HG03571 (cell line): ENCODE measurements around the gene AGMO.

Source experiments
- ATAC-seq: cut with Tn5 transposase; IDR thresholded peaks from one replicate; pipeline ENCODE4 v1.9.1; 2021; ENCODE audit not compliant: unreplicated experiment

The AGMO gene

DNA sequence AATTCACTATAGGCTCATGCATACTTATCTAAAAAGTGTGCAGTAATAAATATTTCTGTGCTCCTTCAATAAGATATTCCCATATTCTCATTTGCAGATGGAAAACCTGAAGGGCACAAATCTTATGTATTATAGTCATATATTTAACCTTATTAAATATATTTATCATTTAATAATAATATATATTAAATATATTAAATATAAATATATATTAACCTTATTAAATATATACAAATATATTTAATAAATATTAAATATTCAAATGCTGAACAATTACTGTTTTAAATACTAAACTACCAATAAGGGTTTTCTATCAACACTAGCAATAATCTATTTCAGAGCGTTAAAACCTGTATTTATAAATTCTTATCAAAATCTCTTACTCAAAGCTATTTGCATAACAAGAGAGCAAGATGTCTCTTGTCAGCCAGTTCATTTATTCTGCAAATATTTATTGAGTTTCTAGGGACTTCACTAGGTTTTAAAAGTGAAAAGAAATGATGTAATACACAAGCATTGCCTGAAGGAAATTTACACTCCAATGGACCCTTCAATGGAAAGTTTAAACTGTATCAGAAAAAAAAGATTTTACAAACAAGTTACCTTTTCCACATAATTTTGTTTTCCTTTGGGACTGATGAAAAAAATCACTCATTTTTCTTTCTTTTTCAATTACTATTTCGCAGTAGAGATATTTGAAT, 159.2 kb downstream of the AGMO start:
- no peak for ATAC-seq

DNA sequence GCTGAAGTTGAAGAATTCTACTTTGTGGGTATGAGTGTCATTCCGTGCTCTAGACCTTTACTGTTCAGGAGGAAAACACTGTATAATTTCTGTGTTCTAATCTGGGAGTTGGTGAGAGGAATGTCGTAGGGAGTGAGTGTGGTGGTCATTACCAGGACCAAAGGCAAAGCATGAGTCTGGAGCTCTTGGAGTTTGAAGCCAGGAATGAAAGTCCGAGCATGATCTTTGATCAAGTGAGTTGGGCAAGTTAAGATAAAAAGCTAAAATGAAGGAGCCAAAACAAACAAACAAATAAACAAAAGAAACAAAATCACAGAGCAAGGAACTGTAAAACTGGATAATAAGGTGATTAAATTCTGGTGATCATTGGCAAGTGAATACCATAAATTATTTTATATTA, 161.4 kb downstream of the AGMO start:
- no peak for ATAC-seq

DNA sequence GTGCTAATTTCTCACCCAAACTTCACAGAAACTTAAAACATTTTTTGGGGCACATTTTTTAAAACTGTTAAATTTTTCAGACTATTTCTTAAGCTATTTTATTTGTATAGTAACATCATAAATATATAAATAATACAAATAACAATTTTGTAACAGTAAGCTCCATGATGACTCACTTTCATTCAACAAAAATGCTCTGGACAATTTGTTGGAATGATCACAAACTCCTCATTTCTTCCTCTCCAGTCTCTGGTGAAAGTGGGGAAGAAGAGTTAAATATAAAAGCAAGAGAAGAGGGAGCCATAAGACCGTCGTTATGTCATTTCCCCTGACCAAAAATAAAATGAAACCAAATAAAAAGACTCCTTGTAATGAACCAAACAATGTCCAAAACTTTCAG, 162.4 kb downstream of the AGMO start:
- ATAC-seq: no peak

DNA sequence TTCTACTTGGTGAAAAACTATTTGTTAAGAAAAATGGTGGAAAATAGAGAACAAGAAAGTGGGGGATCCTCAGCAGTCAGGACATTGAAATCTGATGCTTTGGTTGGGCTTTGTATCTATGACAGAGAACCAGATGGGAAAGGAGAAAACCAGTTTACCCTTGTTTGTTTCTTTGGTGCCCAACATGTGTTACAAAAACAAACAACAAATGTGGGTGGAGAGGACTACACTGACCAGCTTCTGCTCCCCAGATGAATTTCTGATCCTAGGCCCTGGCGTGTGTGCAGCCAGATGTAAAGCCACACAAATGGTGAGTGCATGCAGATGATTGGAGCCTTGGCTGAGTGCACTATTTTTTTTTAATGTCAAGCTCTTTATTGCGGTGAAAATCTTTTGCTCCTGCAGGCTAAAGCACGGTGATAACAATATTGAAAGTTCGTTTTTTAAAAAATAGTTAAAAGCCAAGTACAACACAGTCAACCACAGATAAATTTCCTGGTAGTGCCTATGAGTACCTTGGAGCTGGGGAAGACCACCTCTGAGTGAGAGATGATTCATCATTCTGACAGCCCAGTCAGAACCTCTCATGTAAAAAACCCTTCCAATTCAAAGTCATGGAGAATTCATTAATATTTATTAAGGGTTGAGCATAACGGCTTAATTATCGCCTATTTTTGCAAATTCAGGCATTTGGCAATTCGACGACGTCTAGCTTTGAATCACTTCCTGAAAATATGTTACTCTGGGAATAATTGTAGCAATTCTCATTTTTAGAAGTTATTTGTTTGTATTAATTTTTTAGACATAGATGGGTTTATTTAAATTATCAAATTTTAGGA, 163.7 kb downstream of the AGMO start:
- no peak for ATAC-seq

DNA sequence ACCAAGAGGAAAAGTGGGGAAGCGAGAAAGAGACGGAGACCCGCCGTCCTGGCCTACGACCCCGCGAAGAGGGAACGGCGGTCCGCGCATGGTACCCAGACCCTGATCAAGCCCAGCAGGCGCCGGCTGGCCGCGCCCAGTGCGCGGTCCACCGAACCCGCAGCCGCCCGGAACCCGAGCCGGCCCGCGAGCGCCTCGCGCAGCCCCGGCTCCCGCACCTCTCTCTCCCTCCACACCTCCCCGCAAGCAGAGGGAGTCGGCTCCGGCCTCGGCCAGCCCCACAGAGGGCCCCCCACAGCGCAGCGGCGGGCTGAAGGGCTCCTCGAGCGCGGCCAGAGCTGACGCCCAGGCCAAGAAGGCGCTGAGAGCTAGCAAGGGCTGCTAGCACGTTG, 164.7 kb downstream of the AGMO start:
- no peak for ATAC-seq

DNA sequence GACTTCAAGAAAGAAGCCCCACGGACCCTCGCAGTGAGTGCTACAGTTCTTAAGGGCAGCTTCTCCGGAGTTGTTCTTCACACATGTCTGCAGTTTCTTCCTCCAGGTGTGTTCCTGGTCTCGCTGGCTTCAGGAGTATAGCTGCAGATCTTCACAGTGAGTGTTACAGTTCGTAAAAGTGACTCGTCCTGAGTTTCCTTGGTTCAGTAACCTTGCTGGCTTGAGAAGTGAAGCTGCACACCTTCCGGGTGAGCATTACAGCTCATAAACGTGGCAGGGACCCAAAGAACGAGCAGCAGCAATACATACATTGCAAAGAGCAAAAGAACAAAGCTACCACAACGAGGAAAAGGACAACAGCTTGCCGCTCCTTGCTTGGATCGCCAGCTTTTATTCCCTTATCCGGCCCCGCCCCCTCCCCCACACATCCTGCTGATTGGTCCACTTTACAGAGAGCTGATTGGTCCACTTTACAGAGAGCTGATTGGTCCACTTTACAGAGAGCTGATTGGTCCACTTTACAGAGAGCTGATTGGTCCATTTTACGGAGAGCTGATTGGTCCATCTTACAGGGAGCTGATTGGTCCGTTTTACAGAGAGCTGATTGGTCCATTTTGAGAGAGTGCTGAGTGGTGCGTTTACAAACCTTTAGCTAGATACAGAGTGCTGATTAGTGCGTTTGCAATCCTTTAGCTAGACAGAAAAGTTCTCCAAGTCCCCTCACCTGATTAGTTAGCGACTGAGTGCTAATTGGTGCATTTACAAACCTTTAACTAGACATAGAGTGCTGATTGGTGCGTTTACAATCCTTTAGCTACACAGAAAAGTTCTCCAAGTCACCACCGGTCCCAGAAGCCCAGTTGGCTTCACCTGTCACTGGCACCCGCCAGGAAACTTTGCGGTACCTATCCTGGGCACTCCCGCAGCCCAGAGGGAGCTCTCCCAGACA, 165.3 kb downstream of the AGMO start:
- no peak for ATAC-seq

DNA sequence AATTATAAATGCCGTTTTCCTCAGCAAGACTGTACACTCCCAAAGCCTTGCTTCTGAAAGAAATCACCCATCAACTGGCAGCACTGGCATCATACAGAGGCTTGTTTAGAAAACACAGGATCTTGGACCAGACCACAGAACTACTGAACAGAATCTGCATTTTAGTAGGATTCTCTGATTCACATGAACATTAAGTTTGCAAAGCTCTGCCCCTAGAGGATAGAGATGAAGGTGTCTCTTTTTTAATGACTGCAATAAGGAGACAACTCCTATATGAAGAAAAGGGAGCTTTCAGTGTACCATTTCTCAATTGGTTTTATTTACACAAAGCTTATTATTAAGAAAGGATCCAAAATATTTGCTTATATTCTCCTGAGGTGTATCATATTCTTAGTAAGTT, 172.7 kb downstream of the AGMO start:
- ATAC-seq: no peak

DNA sequence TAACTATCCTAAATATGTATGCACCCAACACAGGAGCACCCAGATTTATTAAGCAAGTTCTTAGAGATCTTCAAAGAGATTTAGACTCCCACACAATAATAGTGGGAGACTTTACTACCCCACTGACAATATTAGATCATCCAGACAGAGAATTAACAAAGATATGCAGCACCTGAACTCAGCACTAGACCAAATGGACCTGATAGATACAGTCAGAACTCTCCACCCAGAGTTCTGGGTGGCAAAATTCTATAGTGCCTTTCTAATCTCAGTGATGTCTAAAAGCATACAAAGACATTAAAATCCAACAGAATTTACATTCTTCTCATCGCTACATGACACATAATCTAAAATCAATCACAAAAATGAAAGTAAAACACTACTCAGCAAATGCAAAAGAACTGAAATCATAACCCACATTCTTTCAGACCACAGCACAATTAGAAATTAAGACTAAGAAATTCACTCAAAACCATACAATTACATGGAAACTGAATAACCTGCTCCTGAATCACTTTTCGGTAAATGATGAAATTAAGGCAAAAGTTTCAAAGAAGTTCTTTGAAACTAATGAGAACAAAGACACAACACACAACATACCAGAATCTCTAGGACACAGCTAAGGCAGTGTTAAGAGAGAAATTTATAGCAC, 183.2 kb downstream of the AGMO start:
- ATAC-seq: no peak

DNA sequence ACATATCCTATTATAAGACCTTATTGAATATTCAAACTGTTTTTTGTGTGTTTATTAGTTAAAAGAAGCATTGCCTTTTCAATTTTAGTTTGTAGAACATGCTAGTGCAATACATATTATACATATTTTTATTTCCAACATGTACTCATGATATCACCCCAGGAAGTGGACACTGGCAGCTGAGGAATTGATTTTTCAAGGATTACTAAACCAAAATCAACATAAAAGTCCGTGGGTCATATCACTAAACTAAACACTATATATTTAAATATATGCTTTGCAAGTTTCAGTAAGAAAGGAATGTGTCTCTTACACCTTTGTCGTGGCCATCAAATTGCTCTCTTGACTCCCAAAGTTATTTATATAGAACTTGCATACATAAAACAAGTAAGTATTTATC, 185.2 kb downstream of the AGMO start:
- no peak for ATAC-seq

DNA sequence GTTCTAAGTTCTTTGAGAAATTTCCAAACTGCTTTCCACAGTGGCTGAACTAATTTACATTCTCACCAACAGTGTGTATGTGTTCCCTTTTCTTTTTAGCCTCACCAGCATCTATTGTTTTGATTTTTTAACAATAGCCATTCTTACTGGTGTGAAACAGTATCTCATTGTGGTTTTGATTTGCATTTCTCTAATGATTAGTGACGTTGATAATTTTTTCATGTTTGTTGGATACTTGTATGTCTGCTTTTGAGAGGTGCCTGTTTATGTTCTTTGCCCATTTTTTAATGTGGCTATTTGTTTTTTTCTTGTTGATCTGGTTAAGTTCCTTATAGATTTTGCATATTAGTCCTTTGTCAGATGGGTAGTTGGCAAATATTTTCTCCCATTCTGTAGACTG, 191.4 kb downstream of the AGMO start:
- ATAC-seq: no peak

DNA sequence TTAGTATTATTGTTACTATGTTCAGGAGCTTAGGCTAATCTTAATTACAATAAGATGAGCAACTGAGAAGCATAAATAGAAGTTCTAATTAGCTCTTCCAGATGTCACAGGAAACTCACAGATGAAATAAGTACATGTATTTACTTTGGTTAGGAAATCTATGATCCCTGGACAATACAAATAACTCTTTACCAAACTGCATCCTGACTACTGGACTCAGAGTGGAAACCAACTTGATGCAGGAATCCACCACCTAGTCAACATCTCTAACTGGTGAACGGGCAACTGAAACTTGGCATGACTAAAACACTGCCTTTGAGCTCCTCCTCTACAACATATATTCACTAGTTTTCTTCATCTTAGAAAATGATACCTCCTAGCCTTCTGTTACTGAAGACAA, 193.2 kb downstream of the AGMO start:
- no peak for ATAC-seq

DNA sequence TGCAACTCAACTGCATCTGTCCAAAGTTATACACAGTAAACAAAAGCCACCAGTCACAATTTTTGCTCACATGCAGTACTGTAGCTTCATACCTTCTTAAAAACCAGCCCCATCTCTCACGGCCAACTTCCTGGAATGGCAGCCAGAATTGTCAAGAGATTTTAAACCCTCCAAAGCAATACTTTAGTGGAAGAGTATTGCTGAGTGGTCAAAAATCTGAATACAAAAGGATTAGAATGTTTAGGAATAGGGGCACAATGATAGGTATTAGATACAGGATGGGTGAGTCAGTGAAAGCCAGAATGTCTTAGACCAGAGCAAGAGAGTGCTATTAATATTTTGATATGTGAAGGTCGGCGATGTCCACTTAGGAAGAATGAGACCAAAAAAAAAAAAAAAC, 193.9 kb downstream of the AGMO start:
- ATAC-seq: no peak

DNA sequence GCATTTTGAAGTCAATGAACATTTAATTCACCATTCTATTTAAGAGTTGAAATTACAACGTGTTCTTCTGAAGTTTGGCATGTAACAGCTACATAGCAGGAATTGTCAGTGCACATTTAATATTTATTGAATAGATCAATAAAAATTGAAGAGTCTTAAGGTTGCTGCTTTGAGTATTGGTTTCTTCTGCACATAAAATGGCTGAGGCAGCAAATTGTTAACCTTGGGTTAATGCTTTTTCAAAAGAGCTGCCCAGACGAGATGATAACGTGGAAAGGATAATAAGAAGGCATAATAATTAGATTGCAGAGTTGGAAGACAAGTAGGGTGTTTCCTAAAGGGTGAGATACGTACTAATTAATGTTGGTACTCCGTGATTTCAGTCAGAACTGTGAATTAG, 203.7 kb downstream of the AGMO start:
- no peak for ATAC-seq

DNA sequence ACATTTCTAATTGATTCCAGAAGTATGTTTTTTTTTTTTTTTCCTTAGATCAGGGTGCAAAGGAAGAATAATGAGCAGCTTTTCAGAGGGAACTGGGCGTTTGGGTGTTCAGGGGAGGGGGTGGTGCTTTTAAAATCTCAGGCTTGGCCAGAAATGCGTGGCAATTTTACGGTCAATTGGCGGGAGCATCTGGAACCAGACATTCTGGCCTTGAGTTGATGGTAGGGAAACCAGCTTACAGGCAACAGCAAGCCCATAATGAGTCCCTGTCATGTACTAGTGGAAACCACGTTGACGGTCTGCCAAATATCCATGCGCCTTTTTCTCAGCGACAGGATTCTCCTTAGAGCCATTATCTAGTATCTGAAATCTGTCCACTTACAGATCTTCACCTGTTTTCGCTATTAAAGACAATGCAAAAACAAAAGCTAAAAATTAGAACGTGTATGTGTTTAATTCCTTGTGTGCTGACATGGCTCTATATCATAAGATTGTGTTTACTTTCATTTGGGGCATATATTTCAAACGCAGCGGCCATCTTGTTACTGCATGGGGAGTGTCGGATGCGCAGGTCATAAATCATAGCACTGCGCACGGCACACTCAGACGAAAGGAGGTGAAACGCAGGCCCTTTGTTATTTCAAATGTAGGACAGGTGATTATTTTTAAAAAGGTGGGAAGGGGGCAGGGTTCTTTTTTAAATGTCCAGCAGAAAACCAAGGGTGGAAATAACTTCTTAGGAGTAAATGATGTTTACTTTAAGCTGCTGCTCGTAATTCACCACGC, 209.2 kb downstream of the AGMO start:
- ATAC-seq: no peak

DNA sequence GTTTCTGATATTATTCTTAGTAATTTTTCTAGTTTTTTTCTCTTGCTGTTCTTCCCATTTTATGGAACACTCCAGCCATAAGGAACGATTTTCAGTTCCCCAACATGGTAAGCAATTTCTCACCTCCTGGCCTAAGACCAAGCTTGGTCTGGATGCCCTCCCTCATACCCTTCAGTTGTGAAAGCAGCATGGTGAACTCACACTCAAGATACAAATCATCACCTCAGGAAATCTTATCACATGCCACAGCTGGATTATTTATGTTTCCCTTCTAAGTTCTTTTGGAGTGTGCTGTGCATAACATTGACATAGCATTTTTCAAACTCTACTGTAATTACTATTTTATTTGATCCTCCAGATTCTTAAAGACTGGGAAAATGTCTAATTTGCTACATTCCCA, 216.6 kb downstream of the AGMO start:
- no peak for ATAC-seq

DNA sequence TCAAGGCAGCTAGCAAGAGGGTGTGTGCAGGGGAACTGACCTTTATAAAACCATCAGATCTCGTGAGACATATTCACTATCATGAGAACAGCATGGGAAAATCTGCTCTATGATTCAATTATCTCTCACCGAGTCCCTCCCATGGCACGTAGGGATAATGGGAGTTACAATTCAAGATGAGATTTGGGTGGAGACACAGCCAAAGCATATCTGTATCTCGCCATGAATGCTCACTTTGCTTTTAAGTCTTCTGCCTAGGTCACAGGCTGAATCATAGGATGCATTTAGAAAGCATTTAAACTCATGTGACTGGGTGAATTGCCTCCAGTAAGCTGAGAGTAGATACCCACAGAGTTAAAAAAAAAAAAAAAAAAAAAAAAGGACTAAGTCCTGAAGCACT, 220.0 kb downstream of the AGMO start:
- no peak for ATAC-seq

DNA sequence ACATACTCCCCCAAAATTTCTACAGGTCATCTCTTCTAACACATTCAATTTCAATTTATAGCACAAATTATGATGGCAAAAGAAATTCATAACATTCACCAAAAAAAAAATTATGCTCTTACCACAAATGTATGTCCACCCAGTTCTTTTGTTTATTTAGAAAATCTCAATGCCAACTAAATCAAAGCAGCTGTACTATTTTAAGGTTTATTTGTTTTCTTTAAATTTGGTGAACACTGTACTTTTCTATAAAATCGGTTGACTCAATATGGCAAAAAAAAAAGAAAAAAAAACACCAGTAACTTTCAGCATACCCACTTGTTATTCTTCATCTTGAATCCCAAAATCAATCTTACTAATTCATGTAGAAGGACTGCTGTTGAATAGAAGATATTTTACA, 225.7 kb downstream of the AGMO start:
- no peak for ATAC-seq

DNA sequence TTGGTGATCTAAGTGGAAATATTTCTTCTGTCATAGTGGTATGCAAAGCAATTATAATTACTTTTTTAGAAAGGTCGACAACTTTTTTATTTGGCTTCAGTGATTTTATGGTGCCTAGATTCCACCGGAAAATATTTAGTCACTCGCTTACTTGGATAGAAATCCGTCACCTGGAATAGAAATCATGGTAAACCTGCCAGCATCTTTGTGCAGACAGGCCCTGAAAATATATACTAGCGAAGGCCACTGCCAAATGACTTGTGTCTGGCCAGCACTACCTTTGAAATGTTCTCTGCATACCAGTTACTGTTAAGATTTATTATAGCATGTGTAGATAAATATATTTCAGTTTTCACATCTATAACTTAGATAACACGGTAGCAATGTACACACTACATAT, 226.4 kb downstream of the AGMO start:
- ATAC-seq: no peak

DNA sequence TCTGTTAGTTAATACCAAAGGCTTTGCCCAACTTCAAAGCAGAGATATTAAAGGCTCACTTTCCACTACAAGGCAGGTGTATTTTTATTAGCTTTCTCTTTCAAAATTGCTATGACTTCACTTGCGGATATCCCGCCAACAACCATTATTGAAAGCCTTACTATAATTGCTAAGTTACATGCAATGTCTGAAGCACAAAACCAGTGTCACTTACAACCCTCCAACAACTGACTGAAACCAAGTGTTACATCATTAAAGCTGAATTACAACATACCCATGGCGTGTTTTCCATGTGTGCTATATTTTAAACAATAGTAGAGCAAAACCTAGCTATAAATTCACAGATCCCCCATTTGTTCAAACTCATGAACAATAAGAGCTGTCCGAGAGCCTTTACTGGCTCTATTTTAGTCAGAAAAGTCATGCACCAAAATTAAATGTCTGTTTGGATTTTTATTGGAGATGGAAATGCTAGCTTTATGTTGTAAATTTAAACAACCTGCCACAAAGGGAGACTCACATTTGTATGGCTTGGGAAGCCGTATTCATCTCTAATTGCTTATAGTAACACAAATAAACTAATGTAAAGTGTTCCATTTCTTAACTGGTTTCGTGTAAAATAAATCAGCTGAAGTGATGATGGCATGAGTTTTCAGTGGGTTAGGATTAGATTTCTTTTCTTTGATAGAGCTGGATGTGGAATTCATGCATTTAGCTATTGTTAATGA, 227.1 kb downstream of the AGMO start:
- ATAC-seq: no peak

DNA sequence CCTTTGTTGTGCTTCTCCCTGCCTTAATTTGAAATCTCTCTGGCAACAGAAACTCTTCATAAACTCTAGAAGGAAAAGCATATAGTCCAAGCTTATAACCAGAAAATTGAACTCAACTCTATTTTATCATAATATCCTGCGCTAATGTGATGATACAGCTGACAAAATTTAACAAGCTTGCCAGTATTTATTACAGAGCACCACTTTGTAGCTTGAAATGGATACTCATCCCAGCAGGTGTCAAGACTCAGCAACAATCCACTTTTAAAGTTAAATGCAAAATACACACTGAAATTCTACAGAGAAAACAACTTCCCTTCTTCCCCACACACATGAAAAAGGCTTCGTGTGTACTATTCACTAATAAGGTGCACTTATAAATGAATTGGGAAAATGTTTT, 228.9 kb downstream of the AGMO start:
- no peak for ATAC-seq
